ENCODE results near the gene RNF217. TPM values are rescaled to one million over a fixed set of nuclear protein-coding genes. Genes with fewer than 3 reads are reported as not detected.

The RNF217 gene
- total and polyA plus RNA-seq, 10 of the 15 experiments (the other 5 are each of a cell fraction or from before 2014, with no cell fraction given): under 0.01 to 11.7 (median 0.04) TPM; not detected in 3

- TF ChIP-seq, protein P1, sequence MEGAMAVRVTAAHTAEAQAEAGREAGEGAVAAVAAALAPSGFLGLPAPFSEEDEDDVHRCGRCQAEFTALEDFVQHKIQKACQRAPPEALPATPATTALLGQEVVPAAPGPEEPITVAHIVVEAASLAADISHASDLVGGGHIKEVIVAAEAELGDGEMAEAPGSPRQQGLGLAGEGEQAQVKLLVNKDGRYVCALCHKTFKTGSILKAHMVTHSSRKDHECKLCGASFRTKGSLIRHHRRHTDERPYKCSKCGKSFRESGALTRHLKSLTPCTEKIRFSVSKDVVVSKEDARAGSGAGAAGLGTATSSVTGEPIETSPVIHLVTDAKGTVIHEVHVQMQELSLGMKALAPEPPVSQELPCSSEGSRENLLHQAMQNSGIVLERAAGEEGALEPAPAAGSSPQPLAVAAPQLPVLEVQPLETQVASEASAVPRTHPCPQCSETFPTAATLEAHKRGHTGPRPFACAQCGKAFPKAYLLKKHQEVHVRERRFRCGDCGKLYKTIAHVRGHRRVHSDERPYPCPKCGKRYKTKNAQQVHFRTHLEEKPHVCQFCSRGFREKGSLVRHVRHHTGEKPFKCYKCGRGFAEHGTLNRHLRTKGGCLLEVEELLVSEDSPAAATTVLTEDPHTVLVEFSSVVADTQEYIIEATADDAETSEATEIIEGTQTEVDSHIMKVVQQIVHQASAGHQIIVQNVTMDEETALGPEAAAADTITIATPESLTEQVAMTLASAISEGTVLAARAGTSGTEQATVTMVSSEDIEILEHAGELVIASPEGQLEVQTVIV (IDR thresholded peaks at IDR 0.05; ENCODE audit: borderline replicate concordance, partially characterized antibody): no peak
These were observed 33.4 kb upstream of the RNF217 start (continued) for GRCh38 chr6:124928851-124929250.

DNA sequence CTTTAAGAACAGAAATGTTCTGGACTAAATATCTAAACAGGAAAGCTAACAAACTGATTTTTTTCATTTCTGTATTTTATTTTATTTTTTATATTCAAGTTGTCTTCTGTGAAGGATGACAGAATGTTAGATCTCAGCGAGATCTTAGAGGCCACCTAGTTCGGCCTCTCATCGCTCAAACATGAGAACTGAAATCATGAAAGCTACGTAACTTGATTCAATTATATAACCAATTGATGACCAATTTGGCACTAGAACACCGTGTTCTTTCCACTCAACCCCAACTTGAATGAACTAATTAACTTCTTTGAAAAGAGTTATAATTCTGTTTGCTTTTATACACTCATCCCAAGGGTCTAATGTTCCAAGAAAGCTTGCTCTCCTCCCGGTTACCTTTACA is 24.6 kb upstream of the RNF217 start:
- no peaks in the 10 kb centered on the region for H3K9me3 ChIP-seq (replicated peaks; ENCODE audit: control insufficient read depth, insufficient read depth, low read length)
- H4K20me1 ChIP-seq (ENCODE audit: control insufficient read depth, insufficient read depth): no peaks in the 10 kb centered on the region
- 28% methylated on average over 6 of the region's 6 CpGs for whole genome bisulfite sequencing (ENCODE audit: insufficient coverage, insufficient replicate concordance, low lambda C conversion rate, missing lambda C conversion rate)
- H3K36me3 ChIP-seq (ENCODE audit: control insufficient read depth in 2 of 2, insufficient read depth in 2 of 2, low read length in 1 of 2): no peaks in the 10 kb centered on the region
- H3K79me2 ChIP-seq (ENCODE audit: control insufficient read depth, insufficient read depth, low read length): no peaks in the 10 kb centered on the region
- intact Hi-C loops (cut with micrococcal nuclease; ENCODE audit: unreplicated experiment) (no loop called here), in situ Hi-C loops (cut with MboI) (no loop called here)
- H2AFZ ChIP-seq (ENCODE audit: control insufficient read depth, low read depth, low read length): no peak overlapping the region
- H3K9ac ChIP-seq (ENCODE audit: control insufficient read depth, insufficient read depth, low read length): no peak overlapping the region
- no peak for DNase-seq (ENCODE audit: low read depth, low spot score)
- H3K4me2 ChIP-seq (ENCODE audit: control insufficient read depth, insufficient read depth): no peak overlapping the region
- ATAC-seq: no peak
- H3K27ac ChIP-seq (ENCODE audit: control insufficient read depth, insufficient read depth): no peak overlapping the region
- no TSS peak for BruUV-seq (replicated peaks)
- no peak for FAIRE-seq
- ChIA-PET RAD21 (ENCODE audit: unreplicated experiment) (no interaction called here), CTCF (no interaction called here), SMC1A (ENCODE audit: uncharacterized antibody, unreplicated experiment) (no interaction called here), POLR2A (no interaction called here)
- TF ChIP-seq STAT3 (IDR thresholded peaks at IDR 0.05; ENCODE audit: low read depth, low read length): no peak
- no peak for TF ChIP-seq EP300 (IDR thresholded peaks at IDR 0.05; ENCODE audit: borderline replicate concordance in 1 of 2, control insufficient read depth in 1 of 2, low read depth in 2 of 2, low read length in 2 of 2)
- TF ChIP-seq RUNX3 (IDR thresholded peaks at IDR 0.05; ENCODE audit: low read length): no peak
- TF ChIP-seq ZNF274 (IDR thresholded peaks at IDR 0.05; ENCODE audit: insufficient read depth, insufficient read length): no peak
- TF ChIP-seq JUNB (IDR thresholded peaks at IDR 0.05): no peak
- TF ChIP-seq, protein P2, sequence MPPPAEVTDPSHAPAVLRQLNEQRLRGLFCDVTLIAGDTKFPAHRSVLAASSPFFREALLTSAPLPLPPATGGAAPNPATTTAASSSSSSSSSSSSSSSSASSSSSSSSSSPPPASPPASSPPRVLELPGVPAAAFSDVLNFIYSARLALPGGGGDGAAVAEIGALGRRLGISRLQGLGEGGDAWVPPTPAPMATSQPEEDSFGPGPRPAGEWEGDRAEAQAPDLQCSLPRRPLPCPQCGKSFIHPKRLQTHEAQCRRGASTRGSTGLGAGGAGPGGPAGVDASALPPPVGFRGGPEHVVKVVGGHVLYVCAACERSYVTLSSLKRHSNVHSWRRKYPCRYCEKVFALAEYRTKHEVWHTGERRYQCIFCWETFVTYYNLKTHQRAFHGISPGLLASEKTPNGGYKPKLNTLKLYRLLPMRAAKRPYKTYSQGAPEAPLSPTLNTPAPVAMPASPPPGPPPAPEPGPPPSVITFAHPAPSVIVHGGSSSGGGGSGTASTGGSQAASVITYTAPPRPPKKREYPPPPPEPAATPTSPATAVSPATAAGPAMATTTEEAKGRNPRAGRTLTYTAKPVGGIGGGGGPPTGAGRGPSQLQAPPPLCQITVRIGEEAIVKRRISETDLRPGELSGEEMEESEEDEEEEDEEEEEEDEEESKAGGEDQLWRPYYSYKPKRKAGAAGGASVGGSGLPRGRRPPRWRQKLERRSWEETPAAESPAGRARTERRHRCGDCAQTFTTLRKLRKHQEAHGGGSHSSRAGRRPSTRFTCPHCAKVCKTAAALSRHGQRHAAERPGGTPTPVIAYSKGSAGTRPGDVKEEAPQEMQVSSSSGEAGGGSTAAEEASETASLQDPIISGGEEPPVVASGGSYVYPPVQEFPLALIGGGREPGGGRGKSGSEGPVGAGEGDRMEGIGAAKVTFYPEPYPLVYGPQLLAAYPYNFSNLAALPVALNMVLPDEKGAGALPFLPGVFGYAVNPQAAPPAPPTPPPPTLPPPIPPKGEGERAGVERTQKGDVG (CRISPR knock-in tag; IDR thresholded peaks at IDR 0.05): no peak
- no peak for TF ChIP-seq IKZF2 (IDR thresholded peaks at IDR 0.05)
- H3K4me1 ChIP-seq (ENCODE audit: control insufficient read depth, insufficient read depth, low read length): no peaks in the 10 kb centered on the region
- no peak overlapping the region for H3K4me3 ChIP-seq
- H3K27me3 ChIP-seq (replicated peaks in 1 of 2; ENCODE audit: control insufficient read depth in 2 of 2, insufficient read depth in 2 of 2, low read length in 1 of 2): no peaks in the 10 kb centered on the region
